DND-41 (cell line): Measurements from ENCODE around the gene COL4A1.

Experiments
- ATAC-seq: fragments of 200-7000 bp; cut with Tn5 transposase; 3 replicates; pipeline ENCODE4 v1.9.1; 2021; ENCODE audit warnings: low read depth; ENCODE audit not compliant: insufficient read depth
- DNase-seq: peaks from one replicate; pipeline ENCODE4 v3.0.0-alpha.2; 2020
- H2AFZ ChIP-seq: 2 replicates; pipeline ENCODE4 v1.6.0; 2012; ENCODE audit warnings: low read depth, low read length
- H3K27ac ChIP-seq: 2 replicates; pipeline ENCODE4 v1.5.1; 2012; ENCODE audit warnings: low read length, inconsistent platforms
- H3K27me3 ChIP-seq: fragments of 200-600 bp; sonication (generic); 2 replicates; pipeline ENCODE4 v1.6.0; 2012; ENCODE audit warnings: low read length, mild to moderate bottlenecking, inconsistent platforms; ENCODE audit not compliant: insufficient read depth, poor library complexity
- H3K36me3 ChIP-seq: 2 replicates; pipeline ENCODE4 v1.5.1; 2012; ENCODE audit warnings: low read length, inconsistent platforms; ENCODE audit not compliant: insufficient read depth
- H3K4me1 ChIP-seq: 2 replicates; pipeline ENCODE4 v1.5.1; 2012; ENCODE audit warnings: mild to moderate bottlenecking, low read length; ENCODE audit not compliant: insufficient read depth
- H3K4me2 ChIP-seq: 2 replicates; pipeline ENCODE4 v1.6.0; 2012; ENCODE audit warnings: mild to moderate bottlenecking, moderate library complexity, low read length, inconsistent platforms; ENCODE audit not compliant: insufficient read depth
- H3K4me3 ChIP-seq, 2 experiments: fragments of 200-600 bp in 1 of 2; shearing (Covaris generic) in 1 of 2; 2 replicates each; pipeline ENCODE4 v1.5.1; 2012 to 2016; ENCODE audit warnings: inconsistent platforms in 2 of 2, low read length in 2 of 2, mild to moderate bottlenecking in 2 of 2, low read depth in 1 of 2, moderate library complexity in 1 of 2
- H3K79me2 ChIP-seq: 2 replicates; pipeline ENCODE4 v1.6.0; 2012; ENCODE audit warnings: low read length, inconsistent platforms; ENCODE audit not compliant: insufficient read depth
- H3K9ac ChIP-seq: 2 replicates; pipeline ENCODE4 v1.6.0; 2012; ENCODE audit warnings: low read depth, mild to moderate bottlenecking, inconsistent platforms, low read length, moderate library complexity
- H3K9me3 ChIP-seq: 2 replicates; pipeline ENCODE4 v1.5.1; 2012; ENCODE audit warnings: low read length, moderate library complexity, mild to moderate bottlenecking, inconsistent platforms; ENCODE audit not compliant: insufficient read depth, severe bottlenecking
- H4K20me1 ChIP-seq: 2 replicates; pipeline ENCODE4 v1.6.0; 2012; ENCODE audit warnings: low read length; ENCODE audit not compliant: insufficient read depth
- CTCF ChIP-seq: IDR thresholded peaks from 2 replicates; pipeline ENCODE4 v1.5.1; 2012; ENCODE audit warnings: borderline replicate concordance, low read length, moderate library complexity, mild to moderate bottlenecking; ENCODE audit not compliant: poor library complexity, severe bottlenecking; ENCODE audit errors: extremely low read depth
- EZH2 ChIP-seq: IDR thresholded peaks from 3 replicates; pipeline ENCODE4 v1.6.1; 2012; ENCODE audit warnings: borderline replicate concordance, low read depth, mild to moderate bottlenecking, moderate library complexity, low read length, inconsistent platforms; ENCODE audit not compliant: severe bottlenecking

The COL4A1 gene

GRCh38 chr13:110284779-110285484 lies 22.0 kb downstream of the COL4A1 start:
- H3K27me3 ChIP-seq: peaks cover 45% of the 10 kb centered on the region
- no peak overlapping the region for H3K9ac ChIP-seq
- H3K9me3 ChIP-seq: no peaks in the 10 kb centered on the region
- H2AFZ ChIP-seq: no peak overlapping the region
- H3K36me3 ChIP-seq: no peaks in the 10 kb centered on the region
- no peak overlapping the region for H3K4me3 ChIP-seq
- no peaks in the 10 kb centered on the region for H4K20me1 ChIP-seq
- no peak for DNase-seq
- no peak for TF ChIP-seq EZH2
- ATAC-seq: no peak
- no peaks in the 10 kb centered on the region for H3K79me2 ChIP-seq
- no peak overlapping the region for H3K27ac ChIP-seq
- no peaks in the 10 kb centered on the region for H3K4me1 ChIP-seq
- no peak overlapping the region for H3K4me2 ChIP-seq

- H3K79me2 ChIP-seq: no peaks in the 10 kb centered on the region
- H3K9ac ChIP-seq: no peak overlapping the region
- H2AFZ ChIP-seq: no peak overlapping the region
- H3K27ac ChIP-seq: no peak overlapping the region
- H3K4me3 ChIP-seq: no peak overlapping the region
- no peak overlapping the region for H3K4me2 ChIP-seq
- TF ChIP-seq CTCF (no peak), EZH2 (no peak)
- H3K27me3 ChIP-seq: peaks cover 51% of the 10 kb centered on the region
- no peaks in the 10 kb centered on the region for H3K4me1 ChIP-seq
- no peaks in the 10 kb centered on the region for H3K36me3 ChIP-seq
- no peaks in the 10 kb centered on the region for H3K9me3 ChIP-seq
- ATAC-seq (no peak), DNase-seq (no peak)
- H4K20me1 ChIP-seq: no peaks in the 10 kb centered on the region
These were observed 23.0 kb downstream of the COL4A1 start for GRCh38 chr13:110283736-110284517.

- ATAC-seq: no peak
These were observed 24.6 kb downstream of the COL4A1 start for GRCh38 chr13:110282316-110282841.

More at GRCh38 chr13:110282316-110282841, 24.6 kb downstream of the COL4A1 start:
- Histone ChIP-seq H3K27me3 (peaks cover 62% of the 10 kb centered on the region), H3K27ac (no peak overlapping the region), H3K9ac (no peak overlapping the region), H3K36me3 (no peaks in the 10 kb centered on the region), H4K20me1 (no peaks in the 10 kb centered on the region), H3K9me3 (no peaks in the 10 kb centered on the region), H3K4me2 (no peak overlapping the region), H3K79me2 (no peaks in the 10 kb centered on the region), H2AFZ (no peak overlapping the region), H3K4me1 (no peaks in the 10 kb centered on the region), H3K4me3 (no peak overlapping the region)
- TF ChIP-seq EZH2: no peak
- no peak for TF ChIP-seq CTCF
- DNase-seq: no peak
